Activated T-cell treated with anti-CD3 and anti-CD28 coated beads, Interleukin-2, amount 50 U/mL, for 24 hours (primary cell): ENCODE measurements around the gene IKBKG.
"Not testable (repeated sequence)": the region's sequence is repeated elsewhere in the genome, so short reads cannot be mapped to it uniquely, and the experiment has no call there.

Experiments used
- DNase-seq: peaks from one replicate; pipeline ENCODE4 v3.0.0-alpha.2; 2020
- H3K27ac Mint-ChIP-seq: 2 replicates; pipeline ENCODE4 v1.8.0; 2020; ENCODE audit warnings: mild to moderate bottlenecking, mixed read lengths
- H3K27me3 Mint-ChIP-seq: 2 replicates; pipeline ENCODE4 v1.8.0; 2020; ENCODE audit warnings: mixed read lengths
- H3K36me3 Mint-ChIP-seq: 2 replicates; pipeline ENCODE4 v1.8.0; 2020; ENCODE audit warnings: low read depth, mixed read lengths
- H3K4me1 Mint-ChIP-seq: 2 replicates; pipeline ENCODE4 v1.8.0; 2020; ENCODE audit warnings: low read depth, mixed read lengths
- H3K4me3 Mint-ChIP-seq: 2 replicates; pipeline ENCODE4 v1.8.0; 2020; ENCODE audit warnings: mild to moderate bottlenecking, moderate library complexity, mixed read lengths
- H3K9me3 Mint-ChIP-seq: 2 replicates; pipeline ENCODE4 v1.8.0; 2020; ENCODE audit warnings: mixed read lengths

Gene IKBKG

GRCh38 chrX:154547245-154548027 is at the start of gene IKBKG:
TSS of gene IKBKG (plus strand) at chrX:154547620. CDS start at chrX:154552003, 4,383 bp downstream.
- Mint-ChIP-seq H3K4me1 (peaks cover 56% of the 10 kb centered on the region), H3K9me3 (no peaks in the 10 kb centered on the region), H3K27ac (peak within 1 kb of the TSS; percentile 97), H3K27me3 (peaks cover 22% of the 10 kb centered on the region), H3K4me3 (peak within 1 kb of the TSS; percentile 83), H3K36me3 (peaks cover 66% of the 10 kb centered on the region)
- DNase-seq: peak; percentile 94

- DNase-seq, H3K4me1 Mint-ChIP-seq, H3K4me3 Mint-ChIP-seq, H3K27me3 Mint-ChIP-seq, H3K27ac Mint-ChIP-seq, H3K9me3 Mint-ChIP-seq: not testable (repeated sequence)
- H3K36me3 Mint-ChIP-seq: peaks cover 15% of the 10 kb centered on the region
These were observed 46.0 kb upstream of the IKBKG start for GRCh38 chrX:154501423-154501822.

- peaks cover 6% of the 10 kb centered on the region for H3K27me3 Mint-ChIP-seq
- H3K9me3 Mint-ChIP-seq: no peaks in the 10 kb centered on the region
- no peak overlapping the region for H3K4me3 Mint-ChIP-seq
- no peaks in the 10 kb centered on the region for H3K4me1 Mint-ChIP-seq
- H3K36me3 Mint-ChIP-seq: peaks cover 16% of the 10 kb centered on the region
- no peak overlapping the region for H3K27ac Mint-ChIP-seq
- no peak for DNase-seq
These were observed 45.3 kb upstream of the IKBKG start for GRCh38 chrX:154502098-154502497.

- DNase-seq: no peak
- Mint-ChIP-seq H3K36me3 (peaks cover 16% of the 10 kb centered on the region), H3K27me3 (peaks cover 6% of the 10 kb centered on the region), H3K4me1 (no peaks in the 10 kb centered on the region), H3K4me3 (no peak overlapping the region), H3K27ac (no peak overlapping the region), H3K9me3 (no peaks in the 10 kb centered on the region)
These were observed 44.4 kb upstream of the IKBKG start for GRCh38 chrX:154502989-154503388.

GRCh38 chrX:154505734-154506133 is 41.7 kb upstream of the IKBKG start:
- Mint-ChIP-seq H3K4me1 (no peaks in the 10 kb centered on the region), H3K9me3 (no peaks in the 10 kb centered on the region), H3K4me3 (no peak overlapping the region), H3K27me3 (peaks cover 22% of the 10 kb centered on the region), H3K36me3 (peaks cover 36% of the 10 kb centered on the region), H3K27ac (no peak overlapping the region)
- no peak for DNase-seq

GRCh38 chrX:154506483-154507332 is 40.7 kb upstream of the IKBKG start:
- no peak overlapping the region for H3K4me3 Mint-ChIP-seq
- H3K36me3 Mint-ChIP-seq: peaks cover 44% of the 10 kb centered on the region
- H3K9me3 Mint-ChIP-seq: no peaks in the 10 kb centered on the region
- H3K27ac Mint-ChIP-seq: no peak overlapping the region
- peaks cover 27% of the 10 kb centered on the region for H3K27me3 Mint-ChIP-seq
- peaks cover 7% of the 10 kb centered on the region for H3K4me1 Mint-ChIP-seq
- DNase-seq: no peak

- H3K9me3 Mint-ChIP-seq: no peaks in the 10 kb centered on the region
- no peak overlapping the region for H3K4me3 Mint-ChIP-seq
- H3K36me3 Mint-ChIP-seq: peaks cover 45% of the 10 kb centered on the region
- H3K4me1 Mint-ChIP-seq: peaks cover 11% of the 10 kb centered on the region
- H3K27me3 Mint-ChIP-seq: peaks cover 27% of the 10 kb centered on the region
- H3K27ac Mint-ChIP-seq: no peak overlapping the region
- DNase-seq: no peak
These were observed 39.6 kb upstream of the IKBKG start for GRCh38 chrX:154507673-154508383.

- H3K27me3 Mint-ChIP-seq: peaks cover 27% of the 10 kb centered on the region
- peaks cover 45% of the 10 kb centered on the region for H3K36me3 Mint-ChIP-seq
- H3K27ac Mint-ChIP-seq: peak overlapping the region; percentile 52
- H3K4me1 Mint-ChIP-seq: peaks cover 11% of the 10 kb centered on the region
- H3K9me3 Mint-ChIP-seq: no peaks in the 10 kb centered on the region
- DNase-seq: no peak
- no peak overlapping the region for H3K4me3 Mint-ChIP-seq
These were observed 39.1 kb upstream of the IKBKG start for GRCh38 chrX:154508384-154508745.

GRCh38 chrX:154509455-154509854 is 38.0 kb upstream of the IKBKG start:
- Mint-ChIP-seq H3K4me3 (no peak overlapping the region), H3K9me3 (no peaks in the 10 kb centered on the region), H3K36me3 (peaks cover 47% of the 10 kb centered on the region), H3K27me3 (peaks cover 32% of the 10 kb centered on the region), H3K27ac (no peak overlapping the region), H3K4me1 (peaks cover 18% of the 10 kb centered on the region)
- DNase-seq: no peak

- DNase-seq: no peak
- H3K4me1 Mint-ChIP-seq: peaks cover 29% of the 10 kb centered on the region
- peaks cover 33% of the 10 kb centered on the region for H3K27me3 Mint-ChIP-seq
- peaks cover 37% of the 10 kb centered on the region for H3K36me3 Mint-ChIP-seq
- no peak overlapping the region for H3K4me3 Mint-ChIP-seq
- H3K27ac Mint-ChIP-seq: peak overlapping the region; percentile 80
- H3K9me3 Mint-ChIP-seq: no peaks in the 10 kb centered on the region
These were observed 35.7 kb upstream of the IKBKG start for GRCh38 chrX:154511761-154512160.

GRCh38 chrX:154512879-154513553 is 34.4 kb upstream of the IKBKG start:
- Mint-ChIP-seq H3K36me3 (peaks cover 37% of the 10 kb centered on the region), H3K4me1 (peaks cover 29% of the 10 kb centered on the region), H3K27me3 (peaks cover 37% of the 10 kb centered on the region), H3K27ac (no peak overlapping the region), H3K9me3 (no peaks in the 10 kb centered on the region), H3K4me3 (no peak overlapping the region)
- DNase-seq: no peak

GRCh38 chrX:154513716-154514115 is 33.7 kb upstream of the IKBKG start:
- H3K27me3 Mint-ChIP-seq: peaks cover 33% of the 10 kb centered on the region
- no peaks in the 10 kb centered on the region for H3K9me3 Mint-ChIP-seq
- peaks cover 32% of the 10 kb centered on the region for H3K36me3 Mint-ChIP-seq
- H3K4me1 Mint-ChIP-seq: peaks cover 29% of the 10 kb centered on the region
- H3K27ac Mint-ChIP-seq: peak overlapping the region; percentile 65
- peak overlapping the region; percentile 6 for H3K4me3 Mint-ChIP-seq
- no peak for DNase-seq

- H3K9me3 Mint-ChIP-seq: no peaks in the 10 kb centered on the region
- peaks cover 20% of the 10 kb centered on the region for H3K36me3 Mint-ChIP-seq
- H3K27ac Mint-ChIP-seq: peak overlapping the region; percentile 88
- peaks cover 29% of the 10 kb centered on the region for H3K4me1 Mint-ChIP-seq
- no peak for DNase-seq
- peak overlapping the region; percentile 84 for H3K4me3 Mint-ChIP-seq
- peaks cover 25% of the 10 kb centered on the region for H3K27me3 Mint-ChIP-seq
These were observed 32.1 kb upstream of the IKBKG start for GRCh38 chrX:154515090-154515965.
